H1 (cell line): Measurements from ENCODE around the gene MAPK8IP1. TPM values are rescaled to one million over a fixed set of nuclear protein-coding genes. Genes with fewer than 3 reads are reported as not detected.

ENCODE experiments used
- CTCF ChIA-PET: fragments of 300-600 bp; sonication (Branson Sonifier 250); formaldehyde crosslinking; loops from one replicate; lab custom pipeline; 2021; ENCODE audit not compliant: partially characterized antibody; lab: Charles Lee
- POLR2A ChIA-PET: fragments of 300-600 bp; sonication (Branson Sonifier 250); formaldehyde crosslinking; loops from one replicate; lab custom pipeline; 2021; ENCODE audit warnings: inconsistent platforms; ENCODE audit not compliant: partially characterized antibody; lab: Charles Lee
- DNase-seq, 2 experiments: peaks; one replicate each; pipeline versions ENCODE4 v3.0.0 to v3.0.0-alpha.2; 2010 to 2022; ENCODE audit warnings: low spot score in 2 of 2, low read depth in 1 of 2, mixed read lengths in 1 of 2
- FAIRE-seq: peaks from 2 replicates; lab custom pipeline; 2011; peaks lifted over from hg19 to GRCh38; lab: Jason Lieb, UNC
- H2AFZ ChIP-seq: 2 replicates; pipeline ENCODE4 v1.8.1; 2012; ENCODE audit warnings: low read length, inconsistent platforms
- H2AK5ac ChIP-seq: 2 replicates; pipeline ENCODE4 v1.6.1; 2013; ENCODE audit warnings: low read depth, low read length
- H2BK120ac ChIP-seq: replicated peaks from 2 replicates; pipeline ENCODE3; 2013; ENCODE audit warnings: low read depth, low read length, inconsistent platforms
- H2BK12ac ChIP-seq: 2 replicates; pipeline ENCODE4 v1.6.1; 2013; ENCODE audit warnings: low read depth, low read length
- H2BK15ac ChIP-seq: 2 replicates; pipeline ENCODE4 v1.6.1; 2013; ENCODE audit warnings: low read length
- H2BK20ac ChIP-seq: 2 replicates; pipeline ENCODE4 v1.6.1; 2013; ENCODE audit warnings: low read length
- H2BK5ac ChIP-seq: 2 replicates; pipeline ENCODE4 v1.6.1; 2013; ENCODE audit warnings: low read depth, low read length
- H3K14ac ChIP-seq: 2 replicates; pipeline ENCODE4 v1.6.1; 2013; ENCODE audit warnings: inconsistent platforms; ENCODE audit not compliant: insufficient read length
- H3K18ac ChIP-seq: 2 replicates; pipeline ENCODE4 v1.6.1; 2013; ENCODE audit warnings: low read length; ENCODE audit errors: extremely low read depth
- H3K23ac ChIP-seq: 2 replicates; pipeline ENCODE4 v1.6.1; 2013; ENCODE audit warnings: inconsistent platforms; ENCODE audit not compliant: insufficient read length
- H3K23me2 ChIP-seq: 2 replicates; pipeline ENCODE4 v1.6.1; 2013; ENCODE audit warnings: low read depth, low read length
- H3K27ac ChIP-seq: 2 replicates; pipeline ENCODE4 v1.6.1; 2011; ENCODE audit warnings: low read depth, low read length, inconsistent platforms
- H3K27me3 ChIP-seq, 4 experiments: replicated peaks in 1 of 4; 1 replicate in 1 of 4; 2 replicates in 3 of 4; pipeline versions ENCODE4 v1.6.1 to v1.8.1; 2011 to 2013; ENCODE audit warnings: low read length in 3 of 4, mild to moderate bottlenecking in 3 of 4, inconsistent platforms in 2 of 4, mixed read lengths in 2 of 4, moderate library complexity in 1 of 4; ENCODE audit not compliant: control insufficient read depth in 3 of 4, insufficient read depth in 3 of 4; ENCODE audit errors: extremely low read depth in 1 of 4
- H3K36me3 ChIP-seq, 4 experiments: 2 replicates each; pipeline versions ENCODE4 v1.6.1 to v1.8.1; 2011 to 2013; ENCODE audit warnings: mild to moderate bottlenecking in 4 of 4, low read length in 3 of 4, moderate library complexity in 2 of 4, control low read depth in 1 of 4, inconsistent platforms in 1 of 4; ENCODE audit not compliant: insufficient read depth in 4 of 4, control insufficient read depth in 2 of 4
- H3K4ac ChIP-seq: replicated peaks from 2 replicates; pipeline ENCODE3; 2013; ENCODE audit warnings: low read length, low read depth, mixed read lengths, inconsistent platforms; ENCODE audit not compliant: insufficient read length
- H3K4me1 ChIP-seq, 4 experiments: replicated peaks in 1 of 4; 1 replicate in 1 of 4; 2 replicates in 3 of 4; pipeline versions ENCODE4 v1.6.1 to v1.8.1; 2011 to 2013; ENCODE audit warnings: low read length in 3 of 4, inconsistent platforms in 2 of 4, mixed read lengths in 1 of 4; ENCODE audit not compliant: insufficient read depth in 4 of 4, control insufficient read depth in 3 of 4
- H3K4me2 ChIP-seq, 2 experiments: 2 replicates each; pipeline versions ENCODE4 v1.6.1 to v1.8.1; 2011 to 2013; ENCODE audit warnings: low read depth in 2 of 2, low read length in 2 of 2, control low read depth in 1 of 2, inconsistent platforms in 1 of 2, mild to moderate bottlenecking in 1 of 2; ENCODE audit not compliant: insufficient read depth in 1 of 2
- H3K4me3 ChIP-seq, 4 experiments: fragments of 200-600, 300-600 bp in 1 of 4; sonication (generic), shearing (Covaris generic), sonication (Bioruptor Twin) in 1 of 4; 2 replicates each; pipeline versions ENCODE4 v1.5.1 to v1.8.1; 2011 to 2016; ENCODE audit warnings: low read length in 4 of 4, low read depth in 3 of 4, control low read depth in 2 of 4, inconsistent platforms in 2 of 4, mild to moderate bottlenecking in 2 of 4, mixed read lengths in 1 of 4, moderate library complexity in 1 of 4; ENCODE audit not compliant: insufficient read depth in 2 of 4; ENCODE audit errors: extremely low read depth in 1 of 4
- H3K56ac ChIP-seq: replicated peaks from 2 replicates; pipeline ENCODE3; 2013; ENCODE audit warnings: low read depth, mild to moderate bottlenecking, mixed read lengths, low read length, inconsistent platforms; ENCODE audit not compliant: insufficient read length
- H3K79me1 ChIP-seq: 2 replicates; pipeline ENCODE4 v1.6.1; 2013; ENCODE audit warnings: low read depth, low read length, control low read depth
- H3K79me2 ChIP-seq, 2 experiments: 2 replicates each; pipeline versions ENCODE4 v1.6.1 to v1.8.1; 2012 to 2013; ENCODE audit warnings: low read length in 2 of 2, mild to moderate bottlenecking in 2 of 2, inconsistent platforms in 1 of 2; ENCODE audit not compliant: insufficient read depth in 2 of 2, control insufficient read depth in 1 of 2
- H3K9ac ChIP-seq, 4 experiments: replicated peaks in 1 of 4; 1 replicate in 1 of 4; 2 replicates in 3 of 4; pipeline versions ENCODE4 v1.6.1 to v1.8.1; 2011 to 2013; ENCODE audit warnings: low read depth in 3 of 4, low read length in 3 of 4, control low read depth in 2 of 4, mild to moderate bottlenecking in 2 of 4, moderate library complexity in 2 of 4, inconsistent platforms in 1 of 4; ENCODE audit errors: extremely low read depth in 1 of 4
- H3K9me3 ChIP-seq, 2 experiments: 2 replicates each; pipeline versions ENCODE4 v1.6.1 to v1.8.1; 2012 to 2013; ENCODE audit warnings: mild to moderate bottlenecking in 2 of 2, moderate library complexity in 2 of 2, control low read depth in 1 of 2, inconsistent platforms in 1 of 2, low read depth in 1 of 2, low read length in 1 of 2, mixed read lengths in 1 of 2; ENCODE audit not compliant: insufficient read depth in 2 of 2
- H4K20me1 ChIP-seq, 2 experiments: replicated peaks in 1 of 2; 2 replicates each; pipeline versions ENCODE3 to v1.8.1; 2011 to 2013; ENCODE audit warnings: inconsistent platforms in 2 of 2, low read length in 2 of 2, mild to moderate bottlenecking in 1 of 2; ENCODE audit not compliant: insufficient read depth in 2 of 2, control insufficient read depth in 1 of 2
- H4K5ac ChIP-seq: 2 replicates; pipeline ENCODE4 v1.6.1; 2013; ENCODE audit warnings: low read length, low read depth, mixed read lengths, inconsistent platforms; ENCODE audit not compliant: insufficient read length
- H4K8ac ChIP-seq: 2 replicates; pipeline ENCODE4 v1.8.0; 2013; ENCODE audit warnings: mild to moderate bottlenecking, moderate library complexity, low read length, inconsistent platforms; ENCODE audit not compliant: insufficient read depth; ENCODE audit errors: extremely low read depth
- H4K91ac ChIP-seq: replicated peaks from 2 replicates; pipeline ENCODE3; 2013; ENCODE audit warnings: low read length, mixed read lengths, inconsistent platforms; ENCODE audit not compliant: insufficient read length
- CBX5 ChIP-seq: fragments of 300-800, 300-1000 bp; sonication (generic); IDR thresholded peaks from 2 replicates; pipeline ENCODE4 v1.7.1; 2016; ENCODE audit warnings: antibody characterized with exemption, low read length, low read depth
- CBX8 ChIP-seq: fragments of 300-800, 300-1000 bp; sonication (generic); IDR thresholded peaks from 2 replicates; pipeline ENCODE4 v1.7.1; 2016; ENCODE audit warnings: low read depth, low read length, borderline replicate concordance
- CHD1 ChIP-seq: IDR thresholded peaks from 2 replicates; pipeline ENCODE4 v1.6.1; 2012; ENCODE audit warnings: low read depth, low read length, improper control_type of control experiment
- CHD2 ChIP-seq: IDR thresholded peaks from 2 replicates; pipeline ENCODE4 v1.6.1; 2012; ENCODE audit warnings: low read length, improper control_type of control experiment
- CTCF ChIP-seq, 3 experiments: IDR thresholded peaks; 1 replicate in 2 of 3; 2 replicates in 1 of 3; pipeline versions ENCODE4 v1.5.1 to v1.6.1; 2011; ENCODE audit warnings: low read length in 3 of 3, mild to moderate bottlenecking in 3 of 3, inconsistent platforms in 2 of 3, low read depth in 1 of 3, moderate library complexity in 1 of 3; ENCODE audit not compliant: insufficient read depth in 1 of 3; ENCODE audit errors: control extremely low read depth in 1 of 3
- EZH2 ChIP-seq: fragments of 200-600 bp; sonication (generic); IDR thresholded peaks from 2 replicates; pipeline ENCODE4 v1.7.1; 2012; ENCODE audit warnings: low read depth, mild to moderate bottlenecking, moderate library complexity, low read length, inconsistent platforms; ENCODE audit not compliant: severe bottlenecking
- GTF2F1 ChIP-seq: IDR thresholded peaks from 2 replicates; pipeline ENCODE4 v1.6.1; 2012; ENCODE audit warnings: low read depth, low read length, improper control_type of control experiment, borderline replicate concordance
- HDAC6 ChIP-seq: IDR thresholded peaks from one replicate; pipeline ENCODE4 v1.7.1; 2012; ENCODE audit warnings: low read depth, mild to moderate bottlenecking, inconsistent platforms, low read length, moderate library complexity
- RNF2 ChIP-seq: fragments of 200-900, 300-1000 bp; sonication (generic); IDR thresholded peaks from 2 replicates; pipeline ENCODE4 v1.7.1; 2016; ENCODE audit warnings: borderline replicate concordance, low read depth, mild to moderate bottlenecking, antibody characterized with exemption, low read length; ENCODE audit not compliant: poor library complexity, severe bottlenecking; ENCODE audit errors: missing control alignments
- WGBS, 2 experiments: shearing (Covaris generic) in 1 of 2; methylation state at CpG; one replicate each; pipeline versions ENCODE4 v1.1.6 to v1.1.7; 2013 to 2015; ENCODE audit warnings: low lambda C conversion rate in 2 of 2, mixed read lengths in 2 of 2, inconsistent platforms in 1 of 2, low coverage in 1 of 2, missing lambda C conversion rate in 1 of 2; ENCODE audit not compliant: insufficient replicate concordance in 2 of 2, insufficient coverage in 1 of 2, insufficient read length in 1 of 2; ENCODE audit errors: extremely low coverage in 1 of 2, missing lambda C conversion rate in 1 of 2; 5-methylcytosine and 5-hydroxymethylcytosine counted together
- polyA plus RNA-seq, 7 experiments: library from polyadenylated mRNA; depleted of rRNA in 3 of 7; stranded (reverse) in 5 of 7; unstranded in 2 of 7; fragments of >200 nt in 5 of 7; fragments of 200-250 nt in 2 of 7; gene quantifications; 1 replicate in 5 of 7; 2 replicates in 1 of 7; 4 replicates in 1 of 7; pipeline versions ENCODE4 v1.2.1 to v1.2.3, GENCODE V29; 2011 to 2013; ENCODE audit warnings: missing spikeins in 2 of 7, mixed read lengths in 2 of 7
- total RNA-seq: library from RNA; stranded (reverse); fragmentation: NEBNext Ultra II Directional; extraction: Animal tissue kit (Norgen Biotek cat#: 25700); gene quantifications from 2 replicates; pipeline ENCODE4 v1.2.1, GENCODE V29; 2021

Gene MAPK8IP1
- total and polyA plus RNA-seq, 2 of the 8 experiments (the other 6 are each of a cell fraction or from before 2014, with no cell fraction given), result 32.4 to 40.1 TPM

- ChIA-PET POLR2A (interaction anchor here (1.5 to 2.9 kb wide), 2 partner anchors 8 to 13 kb away, joined by 7 to 11 read pairs; partner anchors contain the start of gene LARGE2), CTCF (interaction anchor here (0.7 to 1.4 kb wide), 4 partner anchors 21 to 390 kb away, joined by 3 to 4 read pairs (median 4); no protein-coding TSS in a partner anchor)
- Histone ChIP-seq H2AK5ac (no peak overlapping the region), H4K8ac (no peak overlapping the region), H2BK15ac (no peak overlapping the region), H4K20me1 (peaks cover 4 to 25% of the 10 kb centered on the region in 2 experiments), H3K4me1 (peaks cover 0 to 6% (median 1%) of the 10 kb centered on the region in 4 experiments; a peak in 4 of 7 replicates), H3K23me2 (peaks cover 10% of the 10 kb centered on the region), H3K9ac (no peak overlapping the region), H3K56ac (no peak overlapping the region), H3K27ac (no peak overlapping the region), H2BK12ac (no peak overlapping the region), H3K4ac (no peak overlapping the region), H3K79me2 (peaks cover 0 to 6% of the 10 kb centered on the region in 2 experiments; a peak in 1 of 4 replicates), H3K27me3 (no peaks in the 10 kb centered on the region), H3K79me1 (peaks cover 8% of the 10 kb centered on the region; the same call in 1 of the 2 replicates), H3K14ac (no peak overlapping the region), H3K4me2 (no peak overlapping the region), H3K18ac (no peak overlapping the region), H2AFZ (no peak overlapping the region), H4K91ac (no peak overlapping the region), H2BK20ac (no peak overlapping the region), H4K5ac (no peak overlapping the region), H3K4me3 (no peak overlapping the region), H3K36me3 (peaks cover 3 to 26% (median 17%) of the 10 kb centered on the region in 4 experiments; a peak in 7 of 8 replicates), H2BK5ac (no peak overlapping the region), H3K23ac (no peak overlapping the region), H3K9me3 (no peaks in the 10 kb centered on the region), H2BK120ac (no peak overlapping the region)
- WGBS, 2 experiments, result 97% methylated on average over 19 of the region's 19 CpGs; no CpG with 5 or more reads in 1 of the 2 experiments
- DNase-seq (no peak), FAIRE-seq (no peak)
- TF ChIP-seq RNF2 (no peak), HDAC6 (no peak), CBX5 (no peak), GTF2F1 (no peak), CTCF (IDR thresholded peaks at IDR 0.05; ENCODE audit: control extremely low read depth in 1 of 3, insufficient read depth in 1 of 3, low read depth in 1 of 3, low read length in 3 of 3) (no peak), CHD1 (no peak), CHD2 (no peak), CBX8 (no peak), EZH2 (no peak)
These were observed 28.1 kb downstream of the MAPK8IP1 start for GRCh38 chr11:45913514-45913913.
